Keratinocyte (primary cell): Measurements from ENCODE around the gene SMAD3. TPM values are rescaled to one million over a fixed set of nuclear protein-coding genes. Genes with fewer than 3 reads are reported as not detected.

ENCODE experiments used
- DNase-seq: peaks from one replicate; pipeline ENCODE4 v3.0.0-alpha.2; 2011; ENCODE audit warnings: low read depth, missing footprints, low spot score
- FAIRE-seq: peaks from 2 replicates; lab custom pipeline; 2011; peaks lifted over from hg19 to GRCh38; lab: Jason Lieb, UNC
- H2AFZ ChIP-seq: 2 replicates; pipeline ENCODE4 v1.6.0; 2012; ENCODE audit warnings: low read length, control low read depth, inconsistent platforms; ENCODE audit not compliant: control insufficient read depth
- H3K27ac ChIP-seq: 2 replicates; pipeline ENCODE4 v1.5.1; 2011; ENCODE audit warnings: low read length; ENCODE audit not compliant: control insufficient read depth, insufficient read depth
- H3K27me3 ChIP-seq: 3 replicates; pipeline ENCODE4 v1.6.0; 2011; ENCODE audit warnings: low read length; ENCODE audit not compliant: control insufficient read depth, insufficient read depth; ENCODE audit errors: extremely low read depth
- H3K36me3 ChIP-seq, 2 experiments: 2 replicates in 1 of 2; 3 replicates in 1 of 2; pipeline ENCODE4 v1.5.1; 2011; ENCODE audit warnings: low read length in 2 of 2, mild to moderate bottlenecking in 1 of 2; ENCODE audit not compliant: control insufficient read depth in 2 of 2, insufficient read depth in 2 of 2; ENCODE audit errors: extremely low read depth in 1 of 2
- H3K4me1 ChIP-seq: 3 replicates; pipeline ENCODE4 v1.5.1; 2011; ENCODE audit warnings: low read length; ENCODE audit not compliant: control insufficient read depth, insufficient read depth; ENCODE audit errors: extremely low read depth
- H3K4me2 ChIP-seq: 3 replicates; pipeline ENCODE4 v1.6.0; 2011; ENCODE audit warnings: low read depth, low read length; ENCODE audit not compliant: control insufficient read depth, insufficient read depth; ENCODE audit errors: extremely low read depth
- H3K4me3 ChIP-seq, 3 experiments: fragments of 200-600 bp in 1 of 3; sonication (generic) in 1 of 3; 2 replicates in 2 of 3; 3 replicates in 1 of 3; pipeline ENCODE4 v1.5.1; 2011 to 2016; ENCODE audit warnings: low read length in 3 of 3, mild to moderate bottlenecking in 3 of 3, control low read depth in 2 of 3, inconsistent platforms in 1 of 3, low read depth in 1 of 3, mixed read lengths in 1 of 3, mixed run types in 1 of 3, moderate library complexity in 1 of 3; ENCODE audit not compliant: control insufficient read depth in 2 of 3, insufficient read depth in 2 of 3; ENCODE audit errors: extremely low read depth in 1 of 3
- H3K79me2 ChIP-seq: 2 replicates; pipeline ENCODE4 v1.6.0; 2012; ENCODE audit warnings: low read length; ENCODE audit not compliant: control insufficient read depth, insufficient read depth
- H3K9ac ChIP-seq: 3 replicates; pipeline ENCODE4 v1.6.0; 2011; ENCODE audit warnings: low read length; ENCODE audit not compliant: control insufficient read depth, insufficient read depth; ENCODE audit errors: extremely low read depth
- H3K9me1 ChIP-seq: 3 replicates; pipeline ENCODE4 v1.6.0; 2011; ENCODE audit warnings: low read length; ENCODE audit not compliant: control insufficient read depth, insufficient read depth; ENCODE audit errors: extremely low read depth
- H3K9me3 ChIP-seq: 2 replicates; pipeline ENCODE4 v1.5.1; 2012; ENCODE audit warnings: low read depth, low read length; ENCODE audit not compliant: control insufficient read depth
- H4K20me1 ChIP-seq: 3 replicates; pipeline ENCODE4 v1.6.0; 2011; ENCODE audit warnings: low read length; ENCODE audit not compliant: control insufficient read depth, insufficient read depth; ENCODE audit errors: extremely low read depth
- CTCF ChIP-seq, 3 experiments: IDR thresholded peaks in 1 of 3; conservative IDR thresholded peaks in 1 of 3; optimal IDR thresholded peaks in 1 of 3; 2 replicates in 2 of 3; 3 replicates in 1 of 3; pipeline versions ENCODE3 to v1.5.1; 2011; ENCODE audit warnings: low read length in 3 of 3, mild to moderate bottlenecking in 3 of 3, moderate library complexity in 2 of 3, control low read depth in 1 of 3, inconsistent platforms in 1 of 3; ENCODE audit not compliant: insufficient read depth in 2 of 3; ENCODE audit errors: extremely low read depth in 1 of 3
- EZH2 ChIP-seq: IDR thresholded peaks from one replicate; pipeline ENCODE4 v1.6.1; 2012; ENCODE audit warnings: inconsistent platforms, mild to moderate bottlenecking, low read length, moderate library complexity
- dilution Hi-C: fragments of 300-500 bp; cut with MboI; formaldehyde crosslinking; loops from one replicate; pipeline ENCODE4 v1.7.0; 2020; ENCODE audit warnings: low sequenced_read_pairs; ENCODE audit not compliant: extremely low pct_ligation_motif_present
- polyA plus RNA-seq, 5 experiments: library from polyadenylated mRNA; depleted of rRNA in 3 of 5; stranded (reverse) in 3 of 5; stranded (forward) in 1 of 5; unstranded in 1 of 5; fragments of >200 nt; gene quantifications; 1 replicate in 1 of 5; 2 replicates in 3 of 5; 3 replicates in 1 of 5; pipeline versions ENCODE4 v1.2.1 to v1.2.3, GENCODE V29; 2011 to 2012; ENCODE audit warnings: missing spikeins in 2 of 5, low read depth in 1 of 5, low replicate concordance in 1 of 5

SMAD3 gene
- polyA plus RNA-seq, 1 donor (not counting 4 experiments of a cell fraction or from before 2014, with no cell fraction given), result 33.7 TPM

GRCh38 chr15:67202091-67202490 lies 136.7 kb downstream of the SMAD3 start:
- H3K4me2 ChIP-seq, result no peak overlapping the region
- H3K27me3 ChIP-seq, result no peaks in the 10 kb centered on the region
- H3K4me1 ChIP-seq, result no peaks in the 10 kb centered on the region
- H3K9me3 ChIP-seq, result no peaks in the 10 kb centered on the region
- no peak overlapping the region for H3K9ac ChIP-seq
- FAIRE-seq, result no peak
- no peak for DNase-seq
- dilution Hi-C loops, result no loop called here
- no peak overlapping the region for H3K4me3 ChIP-seq
- peaks cover 11 to 19% of the 10 kb centered on the region in 2 experiments for H3K36me3 ChIP-seq
- H4K20me1 ChIP-seq, result no peaks in the 10 kb centered on the region
- no peak overlapping the region for H2AFZ ChIP-seq
- H3K79me2 ChIP-seq, result no peaks in the 10 kb centered on the region
- TF ChIP-seq CTCF (optimal IDR thresholded peaks at IDR 0.05 in 1 of 3, IDR thresholded peaks at IDR 0.05 in 1 of 3, conservative IDR thresholded peaks at IDR 0.05 in 1 of 3; ENCODE audit: extremely low read depth in 1 of 3, insufficient read depth in 2 of 3, low read length in 3 of 3), result no peak
- no peak for TF ChIP-seq EZH2
- H3K9me1 ChIP-seq, result no peaks in the 10 kb centered on the region
- no peak overlapping the region for H3K27ac ChIP-seq

GRCh38 chr15:67202991-67203390 lies 137.6 kb downstream of the SMAD3 start:
- dilution Hi-C loops, result no loop called here
- H3K9ac ChIP-seq, result no peak overlapping the region

More at GRCh38 chr15:67202991-67203390, 137.6 kb downstream of the SMAD3 start:
- Histone ChIP-seq H4K20me1 (no peaks in the 10 kb centered on the region), H3K4me1 (no peaks in the 10 kb centered on the region), H3K4me3 (no peak overlapping the region), H3K9me1 (no peaks in the 10 kb centered on the region), H3K27me3 (no peaks in the 10 kb centered on the region), H3K79me2 (no peaks in the 10 kb centered on the region), H2AFZ (no peak overlapping the region), H3K27ac (no peak overlapping the region), H3K36me3 (peaks cover 11 to 19% of the 10 kb centered on the region in 2 experiments), H3K9me3 (no peaks in the 10 kb centered on the region), H3K4me2 (no peak overlapping the region)
- FAIRE-seq (no peak), DNase-seq (no peak)
- no peak for TF ChIP-seq EZH2
- no peak for TF ChIP-seq CTCF (optimal IDR thresholded peaks at IDR 0.05 in 1 of 3, IDR thresholded peaks at IDR 0.05 in 1 of 3, conservative IDR thresholded peaks at IDR 0.05 in 1 of 3; ENCODE audit: extremely low read depth in 1 of 3, insufficient read depth in 2 of 3, low read length in 3 of 3)
